Measurements from ENCODE around the gene DNAH8. TPM values are rescaled to one million over a fixed set of nuclear protein-coding genes. Genes with fewer than 3 reads are reported as not detected.

The DNAH8 gene
- total RNA-seq, 1 donor from 2014 or later: not detected

- Histone ChIP-seq H3K4me2 (ENCODE audit: low read length) (no peak overlapping the region), H2AFZ (ENCODE audit: low read depth, low read length) (no peak overlapping the region), H3K27me3 (ENCODE audit: insufficient read depth, low read length) (no peaks in the 10 kb centered on the region), H3K9ac (ENCODE audit: low read length) (no peak overlapping the region), H3K79me2 (ENCODE audit: insufficient read depth, low read length) (no peaks in the 10 kb centered on the region), H3K9me3 (ENCODE audit: insufficient read depth, low read depth, low read length) (no peaks in the 10 kb centered on the region), H3K4me1 (ENCODE audit: insufficient read depth, low read length) (no peaks in the 10 kb centered on the region), H4K20me1 (ENCODE audit: insufficient read depth, low read length) (no peaks in the 10 kb centered on the region), H3K4me3 (ENCODE audit: insufficient read depth, low read depth, low read length) (no peak overlapping the region), H3K27ac (ENCODE audit: low read depth, low read length) (no peak overlapping the region), H3K36me3 (ENCODE audit: insufficient read depth, low read length) (no peaks in the 10 kb centered on the region)
- no peak overlapping the region for H3K27ac Mint-ChIP-seq (ENCODE audit: unreplicated experiment)
- TF ChIP-seq EZH2 (IDR thresholded peaks at IDR 0.05; ENCODE audit: insufficient read depth, low read length) (no peak), CTCF (IDR thresholded peaks at IDR 0.05; ENCODE audit: insufficient read depth, low read depth, low read length) (no peak)
- H3K4me1 Mint-ChIP-seq (ENCODE audit: low read depth, unreplicated experiment): peaks cover 2% of the 10 kb centered on the region
- no peak for FAIRE-seq
- DNase-seq (ENCODE audit: low read depth): no peak
- H3K9me3 Mint-ChIP-seq (ENCODE audit: unreplicated experiment): no peaks in the 10 kb centered on the region
- peaks cover 66% of the 10 kb centered on the region for H3K27me3 Mint-ChIP-seq (ENCODE audit: low read depth, unreplicated experiment)
- H3K4me3 Mint-ChIP-seq (ENCODE audit: unreplicated experiment): no peak overlapping the region
- no peaks in the 10 kb centered on the region for H3K36me3 Mint-ChIP-seq (ENCODE audit: low read depth, unreplicated experiment)
These were observed 341.6 kb downstream of the DNAH8 start for GRCh38 chr6:39056681-39057080.

- H3K4me2 ChIP-seq (ENCODE audit: low read length): no peak overlapping the region
- no peaks in the 10 kb centered on the region for H3K36me3 Mint-ChIP-seq (ENCODE audit: low read depth, unreplicated experiment)
- H3K9me3 Mint-ChIP-seq (ENCODE audit: unreplicated experiment): no peaks in the 10 kb centered on the region
- peaks cover 73% of the 10 kb centered on the region for H3K27me3 Mint-ChIP-seq (ENCODE audit: low read depth, unreplicated experiment)
- no peaks in the 10 kb centered on the region for H3K79me2 ChIP-seq (ENCODE audit: insufficient read depth, low read length)
- H3K9me3 ChIP-seq (ENCODE audit: insufficient read depth, low read depth, low read length): no peaks in the 10 kb centered on the region
- no peak overlapping the region for H3K27ac ChIP-seq (ENCODE audit: low read depth, low read length)
- no peak for FAIRE-seq
- H3K36me3 ChIP-seq (ENCODE audit: insufficient read depth, low read length): no peaks in the 10 kb centered on the region
- no peaks in the 10 kb centered on the region for H3K27me3 ChIP-seq (ENCODE audit: insufficient read depth, low read length)
- H3K4me3 Mint-ChIP-seq (ENCODE audit: unreplicated experiment): no peak overlapping the region
- no peak overlapping the region for H3K4me3 ChIP-seq (ENCODE audit: insufficient read depth, low read depth, low read length)
- H4K20me1 ChIP-seq (ENCODE audit: insufficient read depth, low read length): no peaks in the 10 kb centered on the region
- no peak overlapping the region for H3K27ac Mint-ChIP-seq (ENCODE audit: unreplicated experiment)
- H2AFZ ChIP-seq (ENCODE audit: low read depth, low read length): no peak overlapping the region
- no peaks in the 10 kb centered on the region for H3K4me1 ChIP-seq (ENCODE audit: insufficient read depth, low read length)
- no peak for DNase-seq (ENCODE audit: low read depth)
- no peaks in the 10 kb centered on the region for H3K4me1 Mint-ChIP-seq (ENCODE audit: low read depth, unreplicated experiment)
- H3K9ac ChIP-seq (ENCODE audit: low read length): no peak overlapping the region
- no peak for TF ChIP-seq CTCF (IDR thresholded peaks at IDR 0.05; ENCODE audit: insufficient read depth, low read depth, low read length)
- TF ChIP-seq EZH2 (IDR thresholded peaks at IDR 0.05; ENCODE audit: insufficient read depth, low read length): no peak
These were observed 342.4 kb downstream of the DNAH8 start for GRCh38 chr6:39057251-39058155.
